GM23338 (cell line): ENCODE data around the gene KIF1A. TPM values are rescaled to one million over a fixed set of nuclear protein-coding genes. Genes with fewer than 3 reads are reported as not detected.

Experiments
- ATAC-seq: fragments of 200-7000 bp; cut with Tn5 transposase; 3 replicates; pipeline ENCODE4 v1.9.1; 2020
- DNase-seq: peaks from one replicate; pipeline ENCODE4 v3.0.0-alpha.2; 2015; ENCODE audit warnings: low spot score
- H2AFZ ChIP-seq: fragments of 200-600 bp; sonication (generic); 2 replicates; pipeline ENCODE4 v1.8.0; 2016; ENCODE audit warnings: antibody characterized with exemption, mild to moderate bottlenecking, moderate library complexity
- H3F3A ChIP-seq: fragments of 200-600 bp; sonication (generic); replicated peaks from 2 replicates; pipeline ENCODE4 v1.8.0; 2017; ENCODE audit warnings: antibody characterized with exemption, mixed run types, low read depth
- H3K27ac ChIP-seq: fragments of 200-600 bp; sonication (generic); 2 replicates; pipeline ENCODE4 v1.6.1; 2016; ENCODE audit warnings: low read depth
- H3K27me3 ChIP-seq: fragments of 200-600 bp; sonication (generic); 2 replicates; pipeline ENCODE4 v1.8.0; 2016; ENCODE audit warnings: mild to moderate bottlenecking, mixed run types, moderate library complexity; ENCODE audit not compliant: insufficient read depth
- H3K36me3 ChIP-seq: fragments of 200-600 bp; sonication (generic); 2 replicates; pipeline ENCODE4 v1.8.0; 2016; ENCODE audit warnings: mild to moderate bottlenecking; ENCODE audit not compliant: insufficient read depth
- H3K4me1 ChIP-seq: fragments of 200-600 bp; sonication (generic); 2 replicates; pipeline ENCODE4 v1.8.0; 2016; ENCODE audit warnings: mild to moderate bottlenecking, moderate library complexity; ENCODE audit not compliant: insufficient read depth
- H3K4me2 ChIP-seq: fragments of 200-600 bp; sonication (generic); 2 replicates; pipeline ENCODE4 v1.7.1; 2017; ENCODE audit warnings: mixed run types
- H3K4me3 ChIP-seq: fragments of 200-600 bp; sonication (generic); 2 replicates; pipeline ENCODE4 v1.6.1; 2016; ENCODE audit warnings: mixed run types
- H3K79me2 ChIP-seq: fragments of 200-600 bp; sonication (generic); replicated peaks from 2 replicates; pipeline ENCODE4 v1.8.0; 2017; ENCODE audit warnings: mild to moderate bottlenecking; ENCODE audit not compliant: insufficient read depth
- H3K9me2 ChIP-seq: fragments of 200-600 bp; sonication (generic); 2 replicates; pipeline ENCODE4 v1.8.0; 2017; ENCODE audit not compliant: insufficient read depth
- H4K20me1 ChIP-seq: fragments of 200-600 bp; sonication (generic); replicated peaks from 2 replicates; pipeline ENCODE4 v1.8.0; 2017; ENCODE audit warnings: mild to moderate bottlenecking; ENCODE audit not compliant: insufficient read depth
- H3K27ac Mint-ChIP-seq: 2 replicates; pipeline ENCODE4 v1.8.0; 2020; ENCODE audit warnings: inconsistent platforms, mild to moderate bottlenecking, moderate library complexity, mixed read lengths
- H3K27me3 Mint-ChIP-seq: 3 replicates; pipeline ENCODE4 v1.8.0; 2022; ENCODE audit warnings: low read depth, mild to moderate bottlenecking, moderate library complexity, mixed read lengths, inconsistent platforms; ENCODE audit not compliant: insufficient read depth, poor library complexity
- H3K36me3 Mint-ChIP-seq: 3 replicates; pipeline ENCODE4 v1.8.0; 2021; ENCODE audit warnings: low read depth, mild to moderate bottlenecking, inconsistent platforms, moderate library complexity, mixed read lengths
- H3K4me1 Mint-ChIP-seq: 3 replicates; pipeline ENCODE4 v1.8.0; 2020; ENCODE audit warnings: mild to moderate bottlenecking, inconsistent platforms, mixed read lengths
- H3K4me3 Mint-ChIP-seq: 3 replicates; pipeline ENCODE4 v1.8.0; 2021; ENCODE audit warnings: moderate library complexity, mild to moderate bottlenecking, inconsistent platforms, mixed read lengths
- H3K9me3 Mint-ChIP-seq: 3 replicates; pipeline ENCODE4 v1.8.0; 2020; ENCODE audit warnings: moderate library complexity, mild to moderate bottlenecking, inconsistent platforms, mixed read lengths
- CREB1 ChIP-seq: fragments of 250-450 bp; sonication (Bioruptor Pico); IDR thresholded peaks from 2 replicates; pipeline ENCODE4 v1.5.0; 2020; ENCODE audit warnings: low read depth, mild to moderate bottlenecking, moderate library complexity
- ETS1 ChIP-seq: IDR thresholded peaks from 2 replicates; pipeline ENCODE4 v1.6.1; 2016; ENCODE audit warnings: antibody characterized with exemption
- EZH2 ChIP-seq: fragments of 200-600 bp; sonication (generic); IDR thresholded peaks from one replicate; pipeline ENCODE4 v1.8.0; 2017; ENCODE audit warnings: antibody characterized with exemption, mild to moderate bottlenecking, low read depth; ENCODE audit not compliant: unreplicated experiment
- EZH2phosphoT487 ChIP-seq: fragments of 200-600 bp; sonication (generic); IDR thresholded peaks from one replicate; pipeline ENCODE4 v1.8.1; 2018; ENCODE audit warnings: antibody characterized with exemption; ENCODE audit not compliant: unreplicated experiment
- JUNB ChIP-seq: IDR thresholded peaks from one replicate; pipeline ENCODE4 v1.6.1; 2016; ENCODE audit warnings: antibody characterized with exemption; ENCODE audit not compliant: unreplicated experiment
- NANOG ChIP-seq: IDR thresholded peaks from 2 replicates; pipeline ENCODE4 v1.6.1; 2016; ENCODE audit warnings: antibody characterized with exemption, borderline replicate concordance
- POLR2AphosphoS5 ChIP-seq: IDR thresholded peaks from 2 replicates; pipeline ENCODE4 v1.6.1; 2016; ENCODE audit warnings: antibody characterized with exemption, low read depth
- REST ChIP-seq: IDR thresholded peaks from one replicate; pipeline ENCODE4 v1.6.1; 2018; ENCODE audit warnings: antibody characterized with exemption; ENCODE audit not compliant: unreplicated experiment
- STAT1 ChIP-seq: IDR thresholded peaks from one replicate; pipeline ENCODE4 v1.6.1; 2016; ENCODE audit warnings: antibody characterized with exemption; ENCODE audit not compliant: unreplicated experiment
- ZNF114 ChIP-seq: fragments of 250-450 bp; sonication (Bioruptor Pico); IDR thresholded peaks from 2 replicates; pipeline ENCODE4 v1.5.0; 2020; ENCODE audit warnings: mild to moderate bottlenecking, moderate library complexity
- ZNF331 ChIP-seq: fragments of 250-450 bp; sonication (Bioruptor Pico); IDR thresholded peaks from 2 replicates; pipeline ENCODE4 v1.5.0; 2020; ENCODE audit warnings: low read depth, mild to moderate bottlenecking, moderate library complexity
- ZNF462 ChIP-seq: fragments of 250-450 bp; sonication (Bioruptor Pico); IDR thresholded peaks from 2 replicates; pipeline ENCODE4 v1.5.0; 2020; ENCODE audit warnings: mild to moderate bottlenecking, moderate library complexity
- polyA plus RNA-seq: library from polyadenylated mRNA; unstranded; fragments of >200 nt; fragmentation: Nextera tagmentation; extraction: Ambion mirVana; gene quantifications from 2 replicates; pipeline ENCODE4 v1.2.1, GENCODE V29; 2016
- total RNA-seq: library from RNA; depleted of rRNA; stranded (reverse); fragments of >200 nt; shearing (Covaris generic); gene quantifications from 2 replicates; pipeline ENCODE4 v1.2.3, GENCODE V29; 2014

KIF1A gene
- total and polyA plus RNA-seq, 2 experiments from 2014 or later: 169 to 214 TPM

DNA sequence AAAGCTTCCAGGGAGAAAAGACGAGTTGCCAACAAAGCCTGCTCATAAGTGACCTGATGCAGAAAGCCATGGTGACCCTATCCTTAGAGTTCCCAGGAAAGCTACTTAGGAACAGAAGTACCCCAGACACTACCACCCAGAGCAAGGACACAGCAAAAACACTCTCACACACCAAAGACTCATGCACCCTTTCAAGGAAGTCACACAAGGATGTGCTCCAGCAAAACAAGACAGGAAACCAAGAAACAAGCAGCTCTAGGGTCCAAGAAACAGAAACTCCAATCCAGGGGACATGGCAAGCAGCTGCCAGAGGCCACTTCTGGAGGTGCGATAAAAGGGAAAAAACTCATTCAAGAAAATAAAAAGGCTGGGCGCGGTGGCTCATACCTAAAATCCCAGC, 5.7 kb downstream of the KIF1A start:
- Histone ChIP-seq H3K4me3 (no peak overlapping the region), H3K4me2 (no peak overlapping the region), H4K20me1 (peaks cover 49% of the 10 kb centered on the region), H3K4me1 (0 out of 2 replicates have a peak, but pooled peaks cover 4% of the 10 kb centered on the region), H3K9me2 (no peaks in the 10 kb centered on the region), H3K79me2 (peaks cover 93% of the 10 kb centered on the region), H3K27me3 (no peaks in the 10 kb centered on the region), H3K36me3 (no peaks in the 10 kb centered on the region; the same call in 1 of the 2 replicates), H2AFZ (no peak overlapping the region), H3F3A (no peaks in the 10 kb centered on the region), H3K27ac (0 out of 2 replicates have a peak overlapping the region, but pooled peaks have one; percentile 19)
- TF ChIP-seq ETS1: no peak
- no peak for TF ChIP-seq ZNF114
- TF ChIP-seq EZH2: no peak
- no peak for TF ChIP-seq NANOG
- no peak for TF ChIP-seq JUNB
- TF ChIP-seq REST: no peak
- TF ChIP-seq EZH2phosphoT487: no peak
- TF ChIP-seq CREB1 (CRISPR knock-in tag): no peak
- no peak for TF ChIP-seq POLR2AphosphoS5
- no peak for TF ChIP-seq STAT1
- no peak for TF ChIP-seq ZNF462
- TF ChIP-seq ZNF331 (CRISPR knock-in tag): no peak
- peaks cover 73% of the 10 kb centered on the region for H3K36me3 Mint-ChIP-seq
- peaks cover 27% of the 10 kb centered on the region for H3K27me3 Mint-ChIP-seq
- H3K27ac Mint-ChIP-seq: no peak overlapping the region
- DNase-seq (no peak), ATAC-seq (no peak)
- no peak overlapping the region for H3K4me3 Mint-ChIP-seq
- H3K4me1 Mint-ChIP-seq: peaks cover 42% of the 10 kb centered on the region
- peaks cover 13% of the 10 kb centered on the region for H3K9me3 Mint-ChIP-seq
